ENCODE results near the gene CYS1.
"Not testable (repeated sequence)": the region's sequence is repeated elsewhere in the genome, so short reads cannot be mapped to it uniquely, and the experiment has no call there.

Gene CYS1

DNA sequence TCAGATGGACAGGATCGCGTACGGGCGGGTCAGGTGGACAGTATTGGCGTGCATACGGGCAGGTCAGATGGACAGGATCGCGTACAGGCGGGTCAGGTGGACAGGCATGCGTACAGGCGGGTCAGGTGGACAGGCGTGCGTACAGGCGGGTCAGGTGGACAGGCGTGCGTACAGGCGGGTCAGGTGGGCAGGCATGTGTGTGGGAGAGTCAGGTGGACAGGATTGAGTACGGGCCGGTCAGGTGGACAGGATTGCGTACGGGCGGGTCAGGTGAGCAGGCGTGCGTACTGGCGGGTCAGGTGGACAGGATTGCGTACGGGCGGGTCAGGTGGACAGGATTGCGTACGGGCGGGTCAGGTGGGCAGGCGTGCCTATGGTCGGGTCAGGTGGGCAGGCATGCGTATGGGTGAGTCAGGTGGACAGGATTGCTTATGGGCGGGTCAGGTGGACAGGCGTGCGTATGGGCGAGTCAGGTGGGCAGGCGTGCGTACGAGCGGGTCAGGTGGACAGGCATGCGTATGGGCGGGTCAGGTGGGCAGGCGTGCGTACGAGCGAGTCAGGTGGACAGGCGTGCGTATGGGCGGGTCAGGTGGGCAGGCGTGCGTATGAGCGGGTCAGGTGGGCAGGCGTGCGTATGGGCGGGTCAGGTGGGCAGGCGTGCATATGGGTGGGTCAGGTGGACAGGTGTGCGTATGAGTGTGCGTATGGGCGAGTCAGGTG, 68.4 kb downstream of the CYS1 start:
- DNase-seq = not testable (repeated sequence)

GRCh38 chr2:10010861-10011605, 69.2 kb downstream of the CYS1 start:
- not testable (repeated sequence) for DNase-seq

DNA sequence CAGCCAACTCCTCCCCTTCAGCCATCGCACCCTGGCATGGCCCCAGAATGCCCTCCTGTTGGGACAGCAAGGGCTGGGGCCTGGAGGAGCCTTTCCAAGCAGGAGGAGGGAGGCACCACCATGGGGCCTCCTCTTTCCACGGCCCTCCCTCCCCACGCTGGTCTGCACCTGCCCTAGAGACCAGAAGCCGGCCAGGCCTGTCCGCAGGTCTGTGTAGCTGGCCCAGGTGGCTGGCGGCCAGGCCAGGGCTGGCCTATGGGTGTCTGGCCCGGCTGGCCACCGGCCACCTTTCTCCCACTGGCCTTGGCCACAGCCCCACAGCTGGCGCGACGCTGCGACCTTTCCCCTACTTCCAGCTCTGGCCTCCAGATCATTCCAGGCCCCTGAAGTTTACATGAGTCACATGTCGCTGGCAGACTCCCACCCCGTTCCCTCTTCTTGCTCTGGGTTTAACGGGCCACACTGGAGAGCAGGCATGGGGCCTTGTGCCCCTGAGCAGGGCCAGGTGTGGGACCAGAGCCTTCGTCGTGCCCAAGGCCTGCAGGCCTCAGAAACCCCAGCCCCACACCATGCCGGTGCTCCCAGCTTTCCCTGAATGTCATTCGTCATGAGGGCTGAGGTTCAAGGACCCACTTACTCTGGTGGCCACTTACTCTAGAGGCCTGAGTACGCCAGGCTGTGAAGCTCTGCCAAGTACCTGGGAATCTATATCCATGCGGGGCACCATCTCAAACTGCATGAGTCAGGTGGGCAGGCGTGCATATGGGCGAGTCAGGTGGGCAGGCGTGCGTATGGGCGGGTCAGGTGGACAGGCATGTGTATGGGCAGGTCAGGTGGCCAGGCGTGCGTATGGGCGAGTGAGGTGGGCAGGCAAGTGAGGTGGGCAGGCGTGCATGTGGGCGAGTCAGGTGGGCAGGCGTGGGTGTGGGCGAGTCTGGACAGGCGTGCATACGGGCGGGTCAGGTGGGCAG, 70.1 kb downstream of the CYS1 start:
- DNase-seq = no peak

GRCh38 chr2:10009271-10009810, 70.9 kb downstream of the CYS1 start:
- no peak for DNase-seq

DNA sequence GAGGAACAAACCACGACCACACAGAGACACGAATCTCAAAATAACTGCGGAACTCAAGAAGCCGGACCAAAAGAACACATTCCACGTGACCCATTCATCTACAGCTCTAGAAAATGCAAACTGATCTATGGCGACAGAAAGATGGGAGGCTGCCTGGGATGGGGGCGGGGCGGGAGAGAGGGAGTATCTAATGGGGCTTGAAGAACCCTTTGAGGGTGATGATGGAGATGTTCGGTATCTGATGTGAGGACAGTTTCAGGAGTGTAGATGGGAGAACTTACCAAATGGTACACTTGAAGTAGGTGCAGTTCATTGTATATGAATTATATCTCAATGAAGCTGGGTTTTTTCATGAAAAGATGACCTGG, 71.4 kb downstream of the CYS1 start:
- no peak for DNase-seq

GRCh38 chr2:10007921-10008808, 72.0 kb downstream of the CYS1 start:
- no peak for DNase-seq

GRCh38 chr2:10007435-10007834, 72.8 kb downstream of the CYS1 start:
- DNase-seq = no peak
